Measurements from ENCODE around the gene BHLHE40. TPM values are rescaled to one million over a fixed set of nuclear protein-coding genes. Genes with fewer than 3 reads are reported as not detected.

The BHLHE40 gene
- total and polyA plus RNA-seq, 2 of the 13 experiments (the other 11 are each of a cell fraction or from before 2014, with no cell fraction given) = 1.8 to 51.0 TPM

- TF ChIP-seq ZNF430 (CRISPR knock-in tag; IDR thresholded peaks at IDR 0.05) (peak; percentile 98), FOXO4 (CRISPR knock-in tag; conservative IDR thresholded peaks at IDR 0.05) (no peak), RORA (CRISPR knock-in tag; IDR thresholded peaks at IDR 0.05) (no peak), ZNF18 (CRISPR knock-in tag; IDR thresholded peaks at IDR 0.05; ENCODE audit: insufficient replicate concordance) (peak; percentile 96), TRIM22 (IDR thresholded peaks at IDR 0.05) (no peak), HOXA5 (CRISPR knock-in tag; IDR thresholded peaks at IDR 0.05) (peak; percentile 89), NFRKB (IDR thresholded peaks at IDR 0.05) (no peak), TGIF2 (CRISPR knock-in tag; IDR thresholded peaks at IDR 0.05) (peak; percentile 82), SMAD3 (CRISPR knock-in tag; IDR thresholded peaks at IDR 0.05) (peak; percentile 96), TBP (CRISPR knock-in tag; IDR thresholded peaks at IDR 0.05) (peak; percentile 87; the same call in 1 of the 2 replicates), GPBP1L1 (CRISPR knock-in tag; IDR thresholded peaks at IDR 0.05) (no peak), NAIF1 (CRISPR knock-in tag; IDR thresholded peaks at IDR 0.05; ENCODE audit: borderline replicate concordance) (peak; percentile 87), TFE3 (CRISPR knock-in tag; IDR thresholded peaks at IDR 0.05) (peak; percentile 98), ZNF576 (CRISPR knock-in tag; IDR thresholded peaks at IDR 0.05) (no peak), HOXA9 (CRISPR knock-in tag; IDR thresholded peaks at IDR 0.05; ENCODE audit: borderline replicate concordance) (no peak), KAT8 (CRISPR knock-in tag; IDR thresholded peaks at IDR 0.05) (peak; percentile 85), ATF3 (CRISPR knock-in tag; IDR thresholded peaks at IDR 0.05) (peak; percentile 89), SNAPC5 (CRISPR knock-in tag; IDR thresholded peaks at IDR 0.05; ENCODE audit: borderline replicate concordance) (no peak)
Measured at GRCh38 chr3:4986782-4987537, 7.7 kb downstream of the BHLHE40 start (continued).
